Measurements from ENCODE around the gene ZBTB16. TPM values are rescaled to one million over a fixed set of nuclear protein-coding genes. Genes with fewer than 3 reads are reported as not detected.

The ZBTB16 gene
- polyA plus RNA-seq, 1 donor = 2.8 TPM

DNA sequence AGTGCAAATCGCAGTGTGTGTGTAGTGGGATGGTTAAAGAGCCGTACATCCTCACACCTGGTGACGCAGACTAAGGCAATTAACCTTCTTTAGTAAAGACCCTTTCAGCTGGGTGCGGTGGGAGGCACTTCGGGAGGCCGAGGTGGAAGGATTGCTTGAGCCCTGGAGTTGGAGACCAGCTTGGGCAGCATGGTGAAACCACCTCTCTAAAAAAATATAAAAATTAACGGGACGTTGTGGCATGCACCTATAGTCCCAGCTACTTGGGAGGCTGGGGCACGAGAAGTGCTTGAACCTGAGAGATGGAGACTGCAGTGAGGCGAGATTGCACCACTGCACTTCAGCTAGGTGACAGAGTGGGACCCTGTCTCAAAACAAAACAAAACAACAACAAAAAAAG lies 31.5 kb downstream of the ZBTB16 start:
- no peaks in the 10 kb centered on the region for H3K4me1 ChIP-seq (ENCODE audit: control insufficient read depth, insufficient read depth, low read length)
- no peak overlapping the region for H3K27ac ChIP-seq (ENCODE audit: low read length)
- no peaks in the 10 kb centered on the region for H3K27me3 ChIP-seq (ENCODE audit: control insufficient read depth, insufficient read depth, low read length)

DNA sequence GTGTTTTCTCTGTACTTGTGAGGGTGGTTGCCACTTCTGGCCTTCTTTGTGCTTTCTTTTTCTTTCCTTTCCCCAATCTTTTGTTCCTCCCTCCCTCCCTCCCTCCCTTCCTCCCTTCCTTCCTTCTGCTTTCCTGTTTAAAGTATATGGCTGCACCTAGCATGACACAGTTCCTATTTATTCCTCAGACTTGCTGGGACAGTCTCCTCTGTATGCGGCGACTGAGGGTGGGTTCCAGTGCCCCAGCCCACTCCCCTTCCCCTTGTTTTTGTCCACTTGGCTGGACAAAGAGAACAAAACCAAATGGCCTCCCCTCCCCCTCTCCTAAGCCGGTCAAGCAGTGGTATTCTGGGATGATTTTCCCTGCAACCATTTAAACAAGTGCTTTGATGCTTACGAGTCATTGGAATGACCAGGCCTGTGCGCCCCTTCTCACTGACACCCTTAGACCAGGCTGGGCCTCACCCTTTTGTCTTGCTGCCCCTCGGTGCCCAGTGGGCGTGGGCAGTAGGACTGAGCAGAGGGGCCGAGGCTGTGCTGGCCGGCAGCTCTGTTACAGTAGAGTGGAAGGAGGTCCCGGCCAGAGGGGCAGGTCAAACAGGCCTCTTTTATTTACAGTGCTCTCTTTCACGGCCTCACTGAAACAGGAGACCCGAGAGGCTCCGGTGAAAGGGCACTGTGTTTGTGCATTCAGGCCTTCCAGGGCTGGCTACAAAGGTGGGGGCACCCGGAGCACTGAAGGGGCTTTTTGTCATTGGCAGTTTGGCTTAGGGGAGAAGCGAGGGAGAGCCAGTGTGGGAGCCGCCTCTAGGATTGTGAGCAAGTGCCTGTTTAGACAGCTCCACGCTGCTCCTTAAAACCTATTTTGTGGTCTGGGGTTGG lies 32.2 kb downstream of the ZBTB16 start:
- WGBS (ENCODE audit: insufficient coverage, low lambda C conversion rate) = no CpG with 5 or more reads among the region's 17 CpGs
- Histone ChIP-seq H3K36me3 (ENCODE audit: control insufficient read depth, insufficient read depth, low read length) (no peaks in the 10 kb centered on the region), H3K4me1 (ENCODE audit: control insufficient read depth, insufficient read depth, low read length) (no peaks in the 10 kb centered on the region), H3K27ac (ENCODE audit: low read length) (no peak overlapping the region), H3K27me3 (ENCODE audit: control insufficient read depth, insufficient read depth, low read length) (no peaks in the 10 kb centered on the region), H3K4me3 (ENCODE audit: low read length) (no peak overlapping the region), H3K9me3 (ENCODE audit: control insufficient read depth, low read depth, low read length) (no peaks in the 10 kb centered on the region)
- no peak for DNase-seq

More for the DNA sequence above, 31.5 kb downstream of the ZBTB16 start:
- DNase-seq = no peak
- WGBS (ENCODE audit: insufficient coverage, low lambda C conversion rate) = no CpG with 5 or more reads among the region's 10 CpGs
- no peaks in the 10 kb centered on the region for H3K9me3 ChIP-seq (ENCODE audit: control insufficient read depth, low read depth, low read length)
- H3K4me3 ChIP-seq (ENCODE audit: low read length) = no peak overlapping the region
- H3K36me3 ChIP-seq (ENCODE audit: control insufficient read depth, insufficient read depth, low read length) = no peaks in the 10 kb centered on the region

DNA sequence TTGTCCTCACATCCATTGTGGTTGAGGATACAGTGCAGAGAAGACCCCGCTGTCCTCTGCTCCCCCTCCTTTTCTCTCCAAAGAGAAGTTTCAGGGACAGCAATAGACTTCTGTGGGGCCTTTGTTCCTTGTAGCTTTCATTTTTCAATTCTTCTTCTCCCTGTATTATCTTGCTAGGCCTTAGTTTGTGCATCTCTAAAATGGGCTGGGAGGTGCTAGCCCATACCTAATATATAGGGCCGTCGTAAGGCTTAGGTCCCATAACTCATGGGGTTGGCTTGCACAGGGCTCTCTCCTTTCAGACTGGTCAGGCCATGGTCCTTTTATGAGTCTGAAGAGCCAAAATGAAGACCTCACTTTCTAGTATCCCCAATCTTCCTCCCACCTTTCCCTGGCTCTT lies 33.0 kb downstream of the ZBTB16 start:
- H3K36me3 ChIP-seq (ENCODE audit: control insufficient read depth, insufficient read depth, low read length) = no peaks in the 10 kb centered on the region
- no peak overlapping the region for H3K4me3 ChIP-seq (ENCODE audit: low read length)
- no CpG with 5 or more reads among the region's 3 CpGs for WGBS (ENCODE audit: insufficient coverage, low lambda C conversion rate)
- H3K27ac ChIP-seq (ENCODE audit: low read length) = no peak overlapping the region
- no peaks in the 10 kb centered on the region for H3K9me3 ChIP-seq (ENCODE audit: control insufficient read depth, low read depth, low read length)
- DNase-seq = no peak
- no peaks in the 10 kb centered on the region for H3K27me3 ChIP-seq (ENCODE audit: control insufficient read depth, insufficient read depth, low read length)
- H3K4me1 ChIP-seq (ENCODE audit: control insufficient read depth, insufficient read depth, low read length) = no peaks in the 10 kb centered on the region

DNA sequence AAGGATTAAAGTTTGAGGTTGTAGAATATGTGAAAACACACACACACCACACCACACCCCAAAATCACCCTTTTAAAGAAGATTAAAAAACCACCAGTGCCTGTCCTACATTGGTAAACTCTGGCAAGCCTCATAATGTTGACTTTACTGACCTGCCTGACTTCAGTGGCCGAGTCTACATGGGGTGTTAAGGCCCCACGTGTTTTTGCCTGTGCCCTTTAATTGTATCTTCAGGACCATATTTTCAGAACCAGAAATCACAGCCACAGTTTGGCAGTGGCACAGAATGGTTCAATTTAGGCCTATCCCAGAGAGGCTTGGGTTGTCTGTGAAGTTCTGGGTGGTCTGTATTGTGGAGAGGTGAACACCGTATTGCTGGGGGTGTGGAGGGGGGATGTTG lies 33.4 kb downstream of the ZBTB16 start:
- Histone ChIP-seq H3K9me3 (ENCODE audit: control insufficient read depth, low read depth, low read length) (no peaks in the 10 kb centered on the region), H3K36me3 (ENCODE audit: control insufficient read depth, insufficient read depth, low read length) (no peaks in the 10 kb centered on the region), H3K4me1 (ENCODE audit: control insufficient read depth, insufficient read depth, low read length) (no peaks in the 10 kb centered on the region), H3K27me3 (ENCODE audit: control insufficient read depth, insufficient read depth, low read length) (no peaks in the 10 kb centered on the region), H3K27ac (ENCODE audit: low read length) (no peak overlapping the region), H3K4me3 (ENCODE audit: low read length) (no peak overlapping the region)
- WGBS (ENCODE audit: insufficient coverage, low lambda C conversion rate) = no CpG with 5 or more reads among the region's 3 CpGs
- no peak for DNase-seq

DNA sequence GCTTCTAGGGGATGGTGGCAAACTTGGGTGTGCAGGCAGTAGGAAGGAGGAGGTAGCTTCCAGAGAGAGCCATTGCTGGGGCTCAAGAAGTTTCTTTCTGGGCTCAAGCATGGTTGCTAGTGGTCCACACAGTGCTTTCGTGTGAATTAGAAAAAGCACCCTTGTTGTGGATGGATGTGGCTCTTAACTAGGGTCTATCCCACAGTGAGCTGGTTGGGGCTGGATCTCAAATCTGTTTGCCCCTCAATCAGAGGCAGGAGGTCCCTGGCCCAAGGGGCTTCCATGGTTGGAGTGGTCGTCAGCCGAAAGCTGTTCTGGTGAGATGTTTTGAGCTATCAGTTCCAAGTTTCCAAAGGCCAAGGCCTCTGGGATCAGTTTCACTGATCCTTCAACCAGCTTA lies 35.0 kb downstream of the ZBTB16 start:
- peaks cover 5% of the 10 kb centered on the region for H3K4me1 ChIP-seq (ENCODE audit: control insufficient read depth, insufficient read depth, low read length)
- WGBS (ENCODE audit: insufficient coverage, low lambda C conversion rate) = no CpG with 5 or more reads among the region's 3 CpGs

DNA sequence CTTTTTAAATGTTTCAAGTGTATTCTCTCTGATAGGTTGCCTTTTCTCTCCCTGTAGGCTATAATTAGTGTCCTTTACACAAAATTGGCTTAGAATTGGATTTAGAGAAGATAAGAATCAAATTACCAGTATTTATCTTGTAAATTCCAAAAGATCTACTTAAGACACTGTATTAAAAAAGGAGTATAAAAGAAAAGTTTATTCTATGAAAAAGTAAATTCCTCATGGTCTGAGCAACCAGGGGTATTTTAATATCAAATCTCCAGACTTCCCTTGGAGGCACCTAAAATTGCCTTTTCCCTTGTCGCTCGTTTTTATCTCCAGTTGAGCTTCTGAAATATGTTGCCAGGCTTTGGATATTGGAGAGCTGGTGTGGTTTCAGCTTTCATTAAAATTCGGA lies 36.4 kb downstream of the ZBTB16 start:
- Histone ChIP-seq H3K27me3 (ENCODE audit: control insufficient read depth, insufficient read depth, low read length) (no peaks in the 10 kb centered on the region), H3K36me3 (ENCODE audit: control insufficient read depth, insufficient read depth, low read length) (no peaks in the 10 kb centered on the region), H3K4me3 (ENCODE audit: low read length) (no peak overlapping the region), H3K9me3 (ENCODE audit: control insufficient read depth, low read depth, low read length) (no peaks in the 10 kb centered on the region), H3K4me1 (ENCODE audit: control insufficient read depth, insufficient read depth, low read length) (peaks cover 10% of the 10 kb centered on the region), H3K27ac (ENCODE audit: low read length) (no peak overlapping the region)
- DNase-seq = no peak
- WGBS (ENCODE audit: insufficient coverage, low lambda C conversion rate) = no CpG with 5 or more reads among the region's 3 CpGs

More for the DNA sequence above, 35.0 kb downstream of the ZBTB16 start:
- no peak for DNase-seq
- H3K9me3 ChIP-seq (ENCODE audit: control insufficient read depth, low read depth, low read length) = no peaks in the 10 kb centered on the region
- H3K27ac ChIP-seq (ENCODE audit: low read length) = no peak overlapping the region
- no peaks in the 10 kb centered on the region for H3K36me3 ChIP-seq (ENCODE audit: control insufficient read depth, insufficient read depth, low read length)
- no peak overlapping the region for H3K4me3 ChIP-seq (ENCODE audit: low read length)
- H3K27me3 ChIP-seq (ENCODE audit: control insufficient read depth, insufficient read depth, low read length) = no peaks in the 10 kb centered on the region

DNA sequence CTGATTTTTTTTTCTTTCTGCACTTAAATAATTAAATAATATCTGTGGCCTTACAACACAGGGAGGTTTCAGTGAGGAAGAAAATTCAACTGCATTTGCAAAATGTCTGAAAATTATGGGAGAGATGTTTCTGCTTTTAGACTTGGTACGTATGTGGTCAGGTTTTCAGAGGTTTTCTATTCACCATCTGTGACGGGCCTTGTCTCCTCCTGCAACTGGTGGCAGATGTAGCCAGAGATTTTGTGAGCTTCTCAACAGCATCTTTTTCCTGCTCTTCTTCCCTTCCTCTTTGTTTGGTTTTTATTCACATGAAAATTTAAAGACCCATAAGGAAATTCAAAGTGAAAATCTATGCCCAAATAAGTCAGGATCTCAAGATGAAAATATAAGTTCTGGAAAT lies 38.3 kb downstream of the ZBTB16 start:
- no peak overlapping the region for H3K27ac ChIP-seq (ENCODE audit: low read length)
- no CpG with 5 or more reads among the region's 2 CpGs for WGBS (ENCODE audit: insufficient coverage, low lambda C conversion rate)

DNA sequence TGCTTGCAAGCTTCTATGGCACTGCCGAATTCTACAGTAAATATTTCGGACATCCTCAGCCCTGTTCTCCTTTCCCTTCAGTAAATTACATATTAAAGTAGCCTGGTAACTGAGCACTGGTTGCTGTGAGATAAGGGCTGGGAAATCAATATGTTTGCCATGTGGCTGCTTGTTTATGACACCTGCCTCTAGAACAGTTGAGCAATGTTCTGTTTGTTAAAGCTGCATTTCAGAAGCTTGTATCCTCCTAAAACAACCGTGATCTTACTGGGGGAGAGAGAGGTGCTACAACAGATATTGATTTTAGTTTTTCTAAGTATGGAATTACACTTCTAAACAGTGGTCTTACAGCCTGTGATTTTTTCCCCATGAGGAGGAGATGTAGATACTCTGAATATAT lies 39.4 kb downstream of the ZBTB16 start:
- H3K4me3 ChIP-seq (ENCODE audit: low read length) = no peak overlapping the region
- DNase-seq = peak in 1 of 2 donors; percentile 78
- H3K9me3 ChIP-seq (ENCODE audit: control insufficient read depth, low read depth, low read length) = no peaks in the 10 kb centered on the region
- no peaks in the 10 kb centered on the region for H3K36me3 ChIP-seq (ENCODE audit: control insufficient read depth, insufficient read depth, low read length)
- no peaks in the 10 kb centered on the region for H3K27me3 ChIP-seq (ENCODE audit: control insufficient read depth, insufficient read depth, low read length)
- WGBS (ENCODE audit: insufficient coverage, low lambda C conversion rate) = no CpG with 5 or more reads among the region's 3 CpGs
- peak overlapping the region; percentile 3 for H3K27ac ChIP-seq (ENCODE audit: low read length)
- H3K4me1 ChIP-seq (ENCODE audit: control insufficient read depth, insufficient read depth, low read length) = peaks cover 10% of the 10 kb centered on the region

More for the DNA sequence above, 38.3 kb downstream of the ZBTB16 start:
- H3K4me1 ChIP-seq (ENCODE audit: control insufficient read depth, insufficient read depth, low read length) = peaks cover 10% of the 10 kb centered on the region
- no peak for DNase-seq
- H3K36me3 ChIP-seq (ENCODE audit: control insufficient read depth, insufficient read depth, low read length) = no peaks in the 10 kb centered on the region
- H3K4me3 ChIP-seq (ENCODE audit: low read length) = no peak overlapping the region
- H3K9me3 ChIP-seq (ENCODE audit: control insufficient read depth, low read depth, low read length) = no peaks in the 10 kb centered on the region
- no peaks in the 10 kb centered on the region for H3K27me3 ChIP-seq (ENCODE audit: control insufficient read depth, insufficient read depth, low read length)

DNA sequence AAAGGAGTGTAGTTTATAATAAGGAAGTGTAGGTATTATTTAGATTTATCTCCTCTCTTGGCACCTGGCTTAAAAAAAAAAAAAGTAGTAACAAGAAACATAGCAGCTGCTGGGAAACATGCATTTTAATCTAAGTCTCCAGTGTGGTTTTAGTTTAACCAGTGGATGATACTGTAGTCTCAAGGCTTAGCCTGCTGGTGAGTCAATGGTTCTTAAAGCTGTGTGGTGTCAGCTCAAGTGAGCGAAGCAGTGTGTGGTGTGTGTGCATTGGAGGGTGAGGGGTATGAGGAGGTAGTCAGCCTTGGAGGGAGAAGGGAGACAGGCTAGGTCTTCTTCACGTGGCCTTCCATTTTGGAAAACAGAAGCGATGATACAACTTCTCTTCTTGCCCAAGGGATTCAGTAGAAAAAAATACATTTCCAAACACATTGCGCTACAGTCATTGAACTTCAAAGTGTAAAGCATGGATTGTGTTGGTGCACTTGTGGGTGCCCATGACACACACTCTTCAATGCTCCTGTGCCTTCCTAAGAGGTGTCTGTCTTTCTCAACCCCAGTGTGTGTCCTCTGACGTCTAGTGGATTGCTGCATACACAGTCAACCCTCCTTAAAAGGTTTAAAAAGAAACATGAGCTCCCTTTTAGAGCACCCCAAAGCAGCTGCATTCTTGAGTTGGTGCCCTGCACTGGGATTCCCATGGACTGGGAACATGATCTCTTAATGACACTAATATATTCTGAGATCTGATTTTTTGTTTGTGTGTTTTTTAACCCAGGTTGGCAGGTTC lies 40.1 kb downstream of the ZBTB16 start:
- peaks cover 10% of the 10 kb centered on the region for H3K4me1 ChIP-seq (ENCODE audit: control insufficient read depth, insufficient read depth, low read length)
- no peaks in the 10 kb centered on the region for H3K9me3 ChIP-seq (ENCODE audit: control insufficient read depth, low read depth, low read length)
- no CpG with 5 or more reads among the region's 5 CpGs for WGBS (ENCODE audit: insufficient coverage, low lambda C conversion rate)
- peak; percentile 45 to 77 for DNase-seq
- no peak overlapping the region for H3K4me3 ChIP-seq (ENCODE audit: low read length)
- H3K27ac ChIP-seq (ENCODE audit: low read length) = peak overlapping the region; percentile 43
- H3K27me3 ChIP-seq (ENCODE audit: control insufficient read depth, insufficient read depth, low read length) = no peaks in the 10 kb centered on the region
- H3K36me3 ChIP-seq (ENCODE audit: control insufficient read depth, insufficient read depth, low read length) = no peaks in the 10 kb centered on the region

DNA sequence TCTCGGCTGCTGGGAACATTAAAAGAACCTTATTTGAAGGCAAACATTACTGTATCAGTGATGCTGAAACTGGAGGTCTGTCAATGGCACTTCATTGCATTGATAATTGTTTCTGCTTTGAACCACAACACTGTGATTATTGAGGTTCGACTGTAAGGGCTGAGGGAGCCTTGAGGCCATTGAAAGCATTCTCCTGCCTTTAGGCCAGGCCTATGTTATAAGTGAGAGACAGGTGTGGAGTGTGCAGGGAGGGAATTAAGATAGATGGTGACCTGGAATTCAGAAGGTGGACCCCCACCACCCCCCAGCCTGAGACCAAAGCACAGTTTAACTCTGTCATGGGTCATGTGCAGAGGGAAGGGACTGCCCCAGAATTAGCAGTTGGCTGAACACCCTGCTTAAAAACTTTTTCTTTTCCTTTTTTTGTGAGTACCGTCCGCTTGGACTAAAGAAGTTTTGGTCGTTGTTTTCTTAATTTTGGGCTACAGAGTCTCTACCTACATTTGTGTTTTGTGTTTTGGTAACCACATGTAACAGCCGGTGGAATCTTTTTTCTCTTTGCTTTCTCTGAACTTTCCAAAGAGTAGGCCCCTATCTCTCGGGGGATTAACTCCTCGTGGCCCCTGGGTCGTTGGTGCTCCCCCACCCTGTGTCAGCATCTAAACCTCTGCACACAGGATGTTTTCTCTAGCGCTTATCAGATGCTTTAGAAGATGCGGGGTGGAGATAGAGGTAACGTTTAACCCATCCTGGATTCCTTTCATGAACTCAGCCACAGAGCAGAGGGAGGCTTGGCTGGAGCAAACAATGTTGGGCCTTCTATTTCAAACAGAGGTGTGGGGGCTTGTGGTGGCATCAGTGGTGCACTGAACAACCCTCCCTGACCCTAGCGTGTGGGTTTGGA lies 43.7 kb downstream of the ZBTB16 start:
- WGBS (ENCODE audit: insufficient coverage, low lambda C conversion rate) = 74% methylated on average over 3 of the region's 13 CpGs
- Histone ChIP-seq H3K27ac (ENCODE audit: low read length) (no peak overlapping the region), H3K4me1 (ENCODE audit: control insufficient read depth, insufficient read depth, low read length) (peaks cover 10% of the 10 kb centered on the region), H3K9me3 (ENCODE audit: control insufficient read depth, low read depth, low read length) (no peaks in the 10 kb centered on the region), H3K4me3 (ENCODE audit: low read length) (no peak overlapping the region), H3K27me3 (ENCODE audit: control insufficient read depth, insufficient read depth, low read length) (no peaks in the 10 kb centered on the region), H3K36me3 (ENCODE audit: control insufficient read depth, insufficient read depth, low read length) (no peaks in the 10 kb centered on the region)
- no peak for DNase-seq
